ENCODE data around the gene TBK1. TPM values are rescaled to one million over a fixed set of nuclear protein-coding genes. Genes with fewer than 3 reads are reported as not detected.

TBK1 gene
- total RNA-seq, 1 experiment from 2014 or later, result 23.6 TPM

- Histone ChIP-seq H4K91ac (ENCODE audit: insufficient read length, low read depth, low read length) (no peak overlapping the region), H3K4ac (ENCODE audit: low read depth, low read length) (no peak overlapping the region)
- peaks cover 68 to 92% (median 92%) of the 10 kb centered on the region in 3 experiments; a peak in 6 of 7 replicates for H3K36me3 Mint-ChIP-seq (ENCODE audit: insufficient read depth in 1 of 3, low read depth in 3 of 3)
Observed at GRCh38 chr12:64431791-64432190, 20.1 kb upstream of the TBK1 start.

More at GRCh38 chr12:64431791-64432190, 20.1 kb upstream of the TBK1 start:
- H2BK5ac ChIP-seq (ENCODE audit: insufficient read length, low read length), result no peak overlapping the region
- no peaks in the 10 kb centered on the region for H3K79me1 ChIP-seq (ENCODE audit: insufficient read depth, low read depth, low read length, poor library complexity, severe bottlenecking)
- no CpG with 5 or more reads among the region's 4 CpGs for WGBS (ENCODE audit: extremely low coverage, insufficient read length, low lambda C conversion rate)
- no peak overlapping the region for H3K9ac ChIP-seq (ENCODE audit: extremely low read depth, insufficient read length, low read length)
- H3K23me2 ChIP-seq (ENCODE audit: insufficient read length, low read depth, low read length, poor library complexity, severe bottlenecking), result no peaks in the 10 kb centered on the region
- no peaks in the 10 kb centered on the region for H3K4me1 Mint-ChIP-seq
- H2AFZ ChIP-seq (ENCODE audit: low read length), result no peak overlapping the region
- H3K23ac ChIP-seq (ENCODE audit: insufficient read length, low read depth, low read length), result no peak overlapping the region
- H4K8ac ChIP-seq (replicated peaks; ENCODE audit: insufficient read length, low read depth, low read length), result no peak overlapping the region
- H2BK12ac ChIP-seq (ENCODE audit: insufficient read length, low read depth, low read length), result no peak overlapping the region
- no peaks in the 10 kb centered on the region for H3K27me3 Mint-ChIP-seq (ENCODE audit: low read depth)
- no peaks in the 10 kb centered on the region for H3K4me1 ChIP-seq (ENCODE audit: insufficient read depth, low read length)
- H3K14ac ChIP-seq (ENCODE audit: insufficient read depth, low read length), result no peak overlapping the region
- H3K9me3 ChIP-seq (ENCODE audit: control insufficient read depth, low read depth, low read length), result no peaks in the 10 kb centered on the region
- no peak overlapping the region for H2AK5ac ChIP-seq (ENCODE audit: insufficient read length, low read length)
- H3K27ac ChIP-seq (ENCODE audit: insufficient read length, low read depth, low read length), result no peak overlapping the region
- H3K18ac ChIP-seq (ENCODE audit: insufficient read length, low read depth, low read length), result no peak overlapping the region
- no peak for TF ChIP-seq CTCF (conservative IDR thresholded peaks at IDR 0.05)
- no peak overlapping the region for H3K4me2 ChIP-seq (ENCODE audit: insufficient read depth, insufficient read length, low read length)
- no peak for DNase-seq
- H3K27me3 ChIP-seq (ENCODE audit: insufficient read depth, low read length), result no peaks in the 10 kb centered on the region
- H4K5ac ChIP-seq (ENCODE audit: insufficient read length, low read depth, low read length), result no peak overlapping the region
- H3K4me3 Mint-ChIP-seq, result no peak overlapping the region
- H3K56ac ChIP-seq (ENCODE audit: insufficient read length, low read depth, low read length), result no peak overlapping the region
- H2BK15ac ChIP-seq (ENCODE audit: low read depth, low read length), result no peak overlapping the region
- H3K79me2 ChIP-seq (ENCODE audit: insufficient read depth, low read length), result no peaks in the 10 kb centered on the region
- no peak overlapping the region for H2BK120ac ChIP-seq (ENCODE audit: low read depth, low read length, poor library complexity, severe bottlenecking)
- H3K9me3 Mint-ChIP-seq, result no peaks in the 10 kb centered on the region
- no peak overlapping the region for H3K27ac Mint-ChIP-seq
- no peak overlapping the region for H2BK20ac ChIP-seq (ENCODE audit: low read depth, low read length, poor library complexity, severe bottlenecking)
- H3T11ph ChIP-seq (ENCODE audit: low read length), result no peak overlapping the region
- H4K20me1 ChIP-seq (ENCODE audit: control insufficient read depth, insufficient read depth, insufficient read length), result peaks cover 2% of the 10 kb centered on the region
